Neural cell (in vitro differentiated cells): ENCODE measurements around the gene RBM14.

Experiments
- CTCF ChIP-seq: fragments of 450-650 bp; IDR thresholded peaks from 2 replicates; pipeline ENCODE4 v1.5.1; 2014; ENCODE audit warnings: antibody characterized with exemption, mild to moderate bottlenecking, moderate library complexity; ENCODE audit not compliant: poor library complexity, severe bottlenecking
- EZH2 ChIP-seq: fragments of 200-600, 300-800 bp; shearing (Covaris generic), sonication (generic); IDR thresholded peaks from 2 replicates; pipeline ENCODE4 v1.6.1; 2014; ENCODE audit warnings: antibody characterized with exemption, low read length, borderline replicate concordance, mild to moderate bottlenecking; ENCODE audit not compliant: insufficient read depth, poor library complexity, severe bottlenecking
- MXI1 ChIP-seq: fragments of 450-650 bp; conservative IDR thresholded peaks from 2 replicates; pipeline ENCODE4 v1.6.1; 2014; ENCODE audit warnings: antibody characterized with exemption, mild to moderate bottlenecking; ENCODE audit not compliant: poor library complexity, severe bottlenecking
- POLR2AphosphoS5 ChIP-seq: IDR thresholded peaks from 2 replicates; pipeline ENCODE4 v1.6.1; 2012
- RAD21 ChIP-seq: fragments of 450-650 bp; conservative IDR thresholded peaks from 2 replicates; pipeline ENCODE4 v1.6.1; 2014; ENCODE audit warnings: antibody characterized with exemption, mild to moderate bottlenecking, moderate library complexity
- SMC3 ChIP-seq: fragments of 450-650 bp; conservative IDR thresholded peaks from 2 replicates; pipeline ENCODE4 v1.6.1; 2014; ENCODE audit warnings: antibody characterized with exemption, mild to moderate bottlenecking, moderate library complexity; ENCODE audit not compliant: poor library complexity
- TAF1 ChIP-seq: IDR thresholded peaks from 2 replicates; pipeline ENCODE4 v1.6.1; 2012; ENCODE audit warnings: low read depth
- TF ChIP-seq, protein P1 (sequence below): IDR thresholded peaks from 2 replicates; pipeline ENCODE4 v1.6.1; 2012; ENCODE audit warnings: borderline replicate concordance

DNA sequence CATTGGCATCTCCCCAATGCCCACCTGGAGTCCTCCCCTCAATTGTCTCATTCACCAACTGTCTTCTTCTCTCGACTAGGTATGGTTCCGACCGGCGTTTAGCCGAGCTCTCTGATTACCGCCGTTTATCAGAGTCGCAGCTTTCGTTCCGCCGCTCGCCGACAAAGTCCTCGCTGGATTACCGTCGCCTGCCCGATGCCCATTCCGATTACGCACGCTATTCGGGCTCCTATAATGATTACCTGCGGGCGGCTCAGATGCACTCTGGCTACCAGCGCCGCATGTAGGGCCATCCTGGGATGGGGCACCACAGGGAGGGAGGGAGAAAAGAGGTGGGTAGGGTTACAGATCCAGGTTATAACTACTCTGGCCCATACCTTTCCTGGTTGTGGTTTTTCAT, 10.0 kb downstream of the RBM14 start:
- TF ChIP-seq POLR2AphosphoS5 (no peak), CTCF (no peak), EZH2 (no peak), MXI1 (no peak), SMC3 (no peak), TAF1 (no peak), RAD21 (no peak)
- TF ChIP-seq, protein P1, sequence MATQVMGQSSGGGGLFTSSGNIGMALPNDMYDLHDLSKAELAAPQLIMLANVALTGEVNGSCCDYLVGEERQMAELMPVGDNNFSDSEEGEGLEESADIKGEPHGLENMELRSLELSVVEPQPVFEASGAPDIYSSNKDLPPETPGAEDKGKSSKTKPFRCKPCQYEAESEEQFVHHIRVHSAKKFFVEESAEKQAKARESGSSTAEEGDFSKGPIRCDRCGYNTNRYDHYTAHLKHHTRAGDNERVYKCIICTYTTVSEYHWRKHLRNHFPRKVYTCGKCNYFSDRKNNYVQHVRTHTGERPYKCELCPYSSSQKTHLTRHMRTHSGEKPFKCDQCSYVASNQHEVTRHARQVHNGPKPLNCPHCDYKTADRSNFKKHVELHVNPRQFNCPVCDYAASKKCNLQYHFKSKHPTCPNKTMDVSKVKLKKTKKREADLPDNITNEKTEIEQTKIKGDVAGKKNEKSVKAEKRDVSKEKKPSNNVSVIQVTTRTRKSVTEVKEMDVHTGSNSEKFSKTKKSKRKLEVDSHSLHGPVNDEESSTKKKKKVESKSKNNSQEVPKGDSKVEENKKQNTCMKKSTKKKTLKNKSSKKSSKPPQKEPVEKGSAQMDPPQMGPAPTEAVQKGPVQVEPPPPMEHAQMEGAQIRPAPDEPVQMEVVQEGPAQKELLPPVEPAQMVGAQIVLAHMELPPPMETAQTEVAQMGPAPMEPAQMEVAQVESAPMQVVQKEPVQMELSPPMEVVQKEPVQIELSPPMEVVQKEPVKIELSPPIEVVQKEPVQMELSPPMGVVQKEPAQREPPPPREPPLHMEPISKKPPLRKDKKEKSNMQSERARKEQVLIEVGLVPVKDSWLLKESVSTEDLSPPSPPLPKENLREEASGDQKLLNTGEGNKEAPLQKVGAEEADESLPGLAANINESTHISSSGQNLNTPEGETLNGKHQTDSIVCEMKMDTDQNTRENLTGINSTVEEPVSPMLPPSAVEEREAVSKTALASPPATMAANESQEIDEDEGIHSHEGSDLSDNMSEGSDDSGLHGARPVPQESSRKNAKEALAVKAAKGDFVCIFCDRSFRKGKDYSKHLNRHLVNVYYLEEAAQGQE = no peak
